Nucleus accumbens (tissue), 56 donors: Measurements from ENCODE around the gene PLEKHA8.

Experiments
- DNase-seq, 56 donors: peaks; one replicate each; lab custom pipeline; 2025; lab: John Stamatoyannopoulos, UW

Gene PLEKHA8

GRCh38 chr7:30136743-30137485, 108.7 kb downstream of the PLEKHA8 start:
- DNase-seq, result no peak

GRCh38 chr7:30139836-30140384, 111.7 kb downstream of the PLEKHA8 start:
- no peak for DNase-seq

- no peak for DNase-seq
Observed at GRCh38 chr7:30140456-30140855, 112.2 kb downstream of the PLEKHA8 start.

GRCh38 chr7:30142710-30143109, 114.5 kb downstream of the PLEKHA8 start:
- DNase-seq, result no peak

GRCh38 chr7:30143748-30144251, 115.6 kb downstream of the PLEKHA8 start:
- DNase-seq, result peak in 1 of 56 donors; percentile 26

GRCh38 chr7:30144657-30145306, 116.6 kb downstream of the PLEKHA8 start:
- no peak for DNase-seq

GRCh38 chr7:30145426-30145970, 117.3 kb downstream of the PLEKHA8 start:
- DNase-seq, result no peak

GRCh38 chr7:30146127-30146612, 118.0 kb downstream of the PLEKHA8 start:
- peak in 3 of 56 donors; percentile 8 to 55 (median 36) for DNase-seq

- no peak for DNase-seq
Observed at GRCh38 chr7:30147223-30147622, 119.0 kb downstream of the PLEKHA8 start.

GRCh38 chr7:30147785-30148184, 119.6 kb downstream of the PLEKHA8 start:
- DNase-seq, result peak in 9 of 56 donors; percentile 16 to 31 (median 22)

- DNase-seq, result no peak
Observed at GRCh38 chr7:30148426-30148825, 120.2 kb downstream of the PLEKHA8 start.

- DNase-seq, result peak in 1 of 56 donors; percentile 22
Observed at GRCh38 chr7:30148951-30149459, 120.8 kb downstream of the PLEKHA8 start.

GRCh38 chr7:30149640-30150272, 121.5 kb downstream of the PLEKHA8 start:
- DNase-seq, result no peak

GRCh38 chr7:30150711-30151110, 122.5 kb downstream of the PLEKHA8 start:
- DNase-seq, result no peak

- no peak for DNase-seq
Observed at GRCh38 chr7:30154111-30154587, 125.9 kb downstream of the PLEKHA8 start.

- peak in 28 of 56 donors; percentile 9 to 56 (median 32) for DNase-seq
Observed at GRCh38 chr7:30155481-30155880, 127.3 kb downstream of the PLEKHA8 start.

- DNase-seq, result no peak
Observed at GRCh38 chr7:30157204-30157603, 129.0 kb downstream of the PLEKHA8 start.

- DNase-seq, result no peak
Observed at GRCh38 chr7:30159163-30159562, 131.0 kb downstream of the PLEKHA8 start.

GRCh38 chr7:30159698-30160143, 131.5 kb downstream of the PLEKHA8 start:
- DNase-seq, result peak in 13 of 56 donors; percentile 12 to 48 (median 22)

GRCh38 chr7:30160329-30160728, 132.1 kb downstream of the PLEKHA8 start:
- DNase-seq, result no peak
